ENCODE measurements around the gene ZDHHC14. TPM values are rescaled to one million over a fixed set of nuclear protein-coding genes. Genes with fewer than 3 reads are reported as not detected.

The ZDHHC14 gene
- total RNA-seq, 2 experiments from 2014 or later = 1.3 to 1.6 TPM

- no peak for ATAC-seq (ENCODE audit: poor library complexity)
- CTCF ChIA-PET = interaction anchor here (0.8 to 1.1 kb wide), 3 partner anchors 43 to 195 kb away, joined by 3 to 4 read pairs (median 3); no protein-coding TSS in a partner anchor
These were observed 333.1 kb downstream of the ZDHHC14 start for GRCh38 chr6:157714153-157714490.

GRCh38 chr6:157715728-157716164, 334.8 kb downstream of the ZDHHC14 start:
- Mint-ChIP-seq H3K27me3 (no peaks in the 10 kb centered on the region), H3K36me3 (ENCODE audit: low read depth) (no peaks in the 10 kb centered on the region), H3K4me1 (ENCODE audit: low read depth) (no peaks in the 10 kb centered on the region), H3K9me3 (no peaks in the 10 kb centered on the region), H3K27ac (no peak overlapping the region), H3K4me3 (no peak overlapping the region)
- Histone ChIP-seq H3K4me1 (ENCODE audit: insufficient read depth, low read length) (no peaks in the 10 kb centered on the region), H3K27ac (ENCODE audit: low read depth in 1 of 2, low read length in 2 of 2) (no peak overlapping the region), H3K4me3 (ENCODE audit: low read length) (no peak overlapping the region), H3K27me3 (ENCODE audit: control insufficient read depth in 1 of 2, insufficient read depth in 2 of 2, low read length in 2 of 2) (no peaks in the 10 kb centered on the region), H3K36me3 (ENCODE audit: insufficient read depth, low read length) (no peaks in the 10 kb centered on the region), H3K9me3 (ENCODE audit: control insufficient read depth in 1 of 2, insufficient read depth in 1 of 2, low read length in 2 of 2) (no peaks in the 10 kb centered on the region)
- intact Hi-C loops (cut with DNase I, micrococcal nuclease) = no loop called here
- ATAC-seq (ENCODE audit: poor library complexity) (no peak), DNase-seq (no peak)
- TF ChIP-seq CTCF (IDR thresholded peaks at IDR 0.05) = no peak
- CTCF ChIA-PET = no interaction called here
- POLR2A ChIA-PET = interaction anchor here (0.5 kb wide), 1 partner anchor 427 kb away, joined by 3 read pairs; no protein-coding TSS in a partner anchor

More at GRCh38 chr6:157714153-157714490, 333.1 kb downstream of the ZDHHC14 start:
- Histone ChIP-seq H3K27me3 (ENCODE audit: control insufficient read depth in 1 of 2, insufficient read depth in 2 of 2, low read length in 2 of 2) (no peaks in the 10 kb centered on the region), H3K36me3 (ENCODE audit: insufficient read depth, low read length) (no peaks in the 10 kb centered on the region), H3K27ac (ENCODE audit: low read depth in 1 of 2, low read length in 2 of 2) (no peak overlapping the region), H3K4me1 (ENCODE audit: insufficient read depth, low read length) (no peaks in the 10 kb centered on the region), H3K9me3 (ENCODE audit: control insufficient read depth in 1 of 2, insufficient read depth in 1 of 2, low read length in 2 of 2) (no peaks in the 10 kb centered on the region), H3K4me3 (ENCODE audit: low read length) (no peak overlapping the region)
- no peak overlapping the region for H3K4me3 Mint-ChIP-seq
- H3K4me1 Mint-ChIP-seq (ENCODE audit: low read depth) = no peaks in the 10 kb centered on the region
- intact Hi-C loops (cut with DNase I, micrococcal nuclease) = no loop called here
- POLR2A ChIA-PET = no interaction called here
- TF ChIP-seq CTCF (IDR thresholded peaks at IDR 0.05) = no peak
- no peaks in the 10 kb centered on the region for H3K27me3 Mint-ChIP-seq
- H3K36me3 Mint-ChIP-seq (ENCODE audit: low read depth) = no peaks in the 10 kb centered on the region
- H3K9me3 Mint-ChIP-seq = no peaks in the 10 kb centered on the region
- peak in 2 of 14 experiments; percentile 8 to 16 for DNase-seq
- H3K27ac Mint-ChIP-seq = no peak overlapping the region

- H3K9me3 Mint-ChIP-seq = no peaks in the 10 kb centered on the region
- POLR2A ChIA-PET = no interaction called here
- no peaks in the 10 kb centered on the region for H3K4me1 ChIP-seq (ENCODE audit: insufficient read depth, low read length)
- H3K4me3 ChIP-seq (ENCODE audit: low read length) = no peak overlapping the region
- intact Hi-C loops (cut with DNase I, micrococcal nuclease) = no loop called here
- H3K27me3 Mint-ChIP-seq = no peaks in the 10 kb centered on the region
- H3K27ac ChIP-seq (ENCODE audit: low read depth in 1 of 2, low read length in 2 of 2) = no peak overlapping the region
- DNase-seq (no peak), ATAC-seq (ENCODE audit: poor library complexity) (no peak)
- H3K9me3 ChIP-seq (ENCODE audit: control insufficient read depth in 1 of 2, insufficient read depth in 1 of 2, low read length in 2 of 2) = no peaks in the 10 kb centered on the region
- no peak overlapping the region for H3K4me3 Mint-ChIP-seq
- no peak for TF ChIP-seq CTCF (IDR thresholded peaks at IDR 0.05)
- no peaks in the 10 kb centered on the region for H3K4me1 Mint-ChIP-seq (ENCODE audit: low read depth)
- H3K27ac Mint-ChIP-seq = no peak overlapping the region
- H3K27me3 ChIP-seq (ENCODE audit: control insufficient read depth in 1 of 2, insufficient read depth in 2 of 2, low read length in 2 of 2) = no peaks in the 10 kb centered on the region
- no peaks in the 10 kb centered on the region for H3K36me3 Mint-ChIP-seq (ENCODE audit: low read depth)
- no peaks in the 10 kb centered on the region for H3K36me3 ChIP-seq (ENCODE audit: insufficient read depth, low read length)
- CTCF ChIA-PET = no interaction called here
These were observed 335.4 kb downstream of the ZDHHC14 start for GRCh38 chr6:157716251-157716995.
